ENCODE data around the gene PRKCH.

DNA sequence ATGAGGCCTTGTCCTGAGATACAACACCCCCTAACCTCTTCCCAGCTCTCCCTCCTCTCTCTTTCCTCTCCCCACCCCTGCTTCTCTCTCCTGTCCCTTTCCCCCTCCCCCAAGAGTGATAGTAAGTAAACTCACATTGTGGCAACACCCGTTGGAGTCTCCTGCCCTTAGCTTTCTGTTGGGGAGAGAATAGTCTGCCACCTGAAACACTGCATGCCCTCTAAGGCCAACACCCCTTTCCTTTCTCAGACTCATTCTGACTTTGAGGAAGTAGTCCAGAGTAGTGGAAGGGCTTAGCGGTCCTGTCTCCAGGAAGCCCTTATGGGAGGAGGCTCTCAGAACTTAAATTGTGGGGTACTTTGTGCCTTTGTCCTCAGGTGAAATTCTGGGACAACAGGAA lies 95.2 kb downstream of the PRKCH start:
- TF ChIP-seq EZH2phosphoT487 (IDR thresholded peaks at IDR 0.05; ENCODE audit: borderline replicate concordance, low read length) (no peak), EZH2 (IDR thresholded peaks at IDR 0.05; ENCODE audit: low read length, unreplicated experiment) (no peak)
- TF ChIP-seq, protein P1, sequence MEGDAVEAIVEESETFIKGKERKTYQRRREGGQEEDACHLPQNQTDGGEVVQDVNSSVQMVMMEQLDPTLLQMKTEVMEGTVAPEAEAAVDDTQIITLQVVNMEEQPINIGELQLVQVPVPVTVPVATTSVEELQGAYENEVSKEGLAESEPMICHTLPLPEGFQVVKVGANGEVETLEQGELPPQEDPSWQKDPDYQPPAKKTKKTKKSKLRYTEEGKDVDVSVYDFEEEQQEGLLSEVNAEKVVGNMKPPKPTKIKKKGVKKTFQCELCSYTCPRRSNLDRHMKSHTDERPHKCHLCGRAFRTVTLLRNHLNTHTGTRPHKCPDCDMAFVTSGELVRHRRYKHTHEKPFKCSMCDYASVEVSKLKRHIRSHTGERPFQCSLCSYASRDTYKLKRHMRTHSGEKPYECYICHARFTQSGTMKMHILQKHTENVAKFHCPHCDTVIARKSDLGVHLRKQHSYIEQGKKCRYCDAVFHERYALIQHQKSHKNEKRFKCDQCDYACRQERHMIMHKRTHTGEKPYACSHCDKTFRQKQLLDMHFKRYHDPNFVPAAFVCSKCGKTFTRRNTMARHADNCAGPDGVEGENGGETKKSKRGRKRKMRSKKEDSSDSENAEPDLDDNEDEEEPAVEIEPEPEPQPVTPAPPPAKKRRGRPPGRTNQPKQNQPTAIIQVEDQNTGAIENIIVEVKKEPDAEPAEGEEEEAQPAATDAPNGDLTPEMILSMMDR (conservative IDR thresholded peaks at IDR 0.05; ENCODE audit: low read depth, low read length) = no peak
